Upper lobe of left lung (tissue), 4 donors: Measurements from ENCODE around the gene AQP5.

Experiments
- CTCF ChIP-seq, 6 experiments: fragments of 450-650 bp in 4 of 6; fragments of 200-600 bp in 2 of 6; sonication (generic) in 2 of 6; IDR thresholded peaks; one replicate each; pipeline ENCODE4 v1.5.1; 2016 to 2019; ENCODE audit warnings: antibody characterized with exemption in 6 of 6
- POLR2A ChIP-seq, 4 donors: fragments of 450-650 bp; IDR thresholded peaks; one replicate each; pipeline ENCODE4 v1.5.1; 2016 to 2017; ENCODE audit warnings: antibody characterized with exemption in 4 of 4, mild to moderate bottlenecking in 2 of 4
- POLR2AphosphoS5 ChIP-seq, 2 donors: sonication (generic); formaldehyde crosslinking; IDR thresholded peaks; one replicate each; pipeline ENCODE4 v1.5.1; 2017; ENCODE audit warnings: antibody characterized with exemption in 2 of 2

- TF ChIP-seq CTCF (IDR thresholded peaks at IDR 0.05) = peak; percentile 27 to 79 (median 64)
- TF ChIP-seq POLR2A (IDR thresholded peaks at IDR 0.05) = no peak
- TF ChIP-seq POLR2AphosphoS5 (IDR thresholded peaks at IDR 0.05) = no peak
These were observed 12.6 kb downstream of the AQP5 start for GRCh38 chr12:49974231-49974675.
